Ishikawa (cell line): ENCODE measurements around the gene NGB.

Experiments
- EP300 ChIP-seq: IDR thresholded peaks from 2 replicates; pipeline ENCODE4 v1.6.1; 2012; ENCODE audit warnings: borderline replicate concordance
- RAD21 ChIP-seq: IDR thresholded peaks from 2 replicates; pipeline ENCODE4 v1.6.1; 2012; ENCODE audit warnings: low read depth
- REST ChIP-seq: IDR thresholded peaks from 2 replicates; pipeline ENCODE4 v1.6.1; 2012; ENCODE audit warnings: low read depth, mild to moderate bottlenecking
- TAF1 ChIP-seq: IDR thresholded peaks from 2 replicates; pipeline ENCODE4 v1.6.1; 2012; ENCODE audit warnings: low read depth, mild to moderate bottlenecking
- YY1 ChIP-seq: IDR thresholded peaks from 2 replicates; pipeline ENCODE4 v1.6.1; 2012; ENCODE audit warnings: low read depth
- ZBTB7A ChIP-seq: IDR thresholded peaks from 2 replicates; pipeline ENCODE4 v1.6.1; 2012; ENCODE audit warnings: low read depth
- TF ChIP-seq, protein P1 (sequence below): IDR thresholded peaks from 2 replicates; pipeline ENCODE4 v1.6.1; 2012

- TF ChIP-seq RAD21, result no peak
- TF ChIP-seq, protein P1, sequence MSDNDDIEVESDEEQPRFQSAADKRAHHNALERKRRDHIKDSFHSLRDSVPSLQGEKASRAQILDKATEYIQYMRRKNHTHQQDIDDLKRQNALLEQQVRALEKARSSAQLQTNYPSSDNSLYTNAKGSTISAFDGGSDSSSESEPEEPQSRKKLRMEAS, result no peak
- TF ChIP-seq REST, result no peak
- no peak for TF ChIP-seq YY1
- no peak for TF ChIP-seq EP300
- TF ChIP-seq ZBTB7A, result no peak
- no peak for TF ChIP-seq TAF1
Measured at GRCh38 chr14:77296155-77296554, 25.1 kb upstream of the NGB start.
